ENCODE measurements around the gene CELSR3. TPM values are rescaled to one million over a fixed set of nuclear protein-coding genes. Genes with fewer than 3 reads are reported as not detected.

CELSR3 gene
- total and polyA plus RNA-seq, 4 donors: 0.16 to 0.37 (median 0.26) TPM

GRCh38 chr3:48688737-48689075 lies 26.0 kb upstream of the CELSR3 start:
- Histone ChIP-seq H3K27me3 (ENCODE audit: control insufficient read depth in 4 of 4, insufficient read depth in 4 of 4, low read length in 3 of 4) (no peaks in the 10 kb centered on the region), H3K36me3 (ENCODE audit: control insufficient read depth in 4 of 4, insufficient read depth in 3 of 4, low read depth in 1 of 4, low read length in 3 of 4) (peaks cover 15 to 53% (median 48%) of the 10 kb centered on the region in 4 donors), H3K9me3 (ENCODE audit: control insufficient read depth in 4 of 4, low read length in 3 of 4) (no peaks in the 10 kb centered on the region), H3K4me1 (ENCODE audit: control insufficient read depth in 4 of 4, insufficient read depth in 4 of 4, low read length in 3 of 4) (peaks cover 3 to 17% (median 15%) of the 10 kb centered on the region in 4 donors), H3K4me3 (ENCODE audit: low read depth in 1 of 3, low read length in 3 of 3) (no peak overlapping the region), H3K9ac (ENCODE audit: low read depth in 1 of 2, low read length in 2 of 2) (no peak overlapping the region), H3K27ac (ENCODE audit: low read depth in 1 of 2, low read length in 2 of 2) (no peak overlapping the region)
- 99% methylated on average over 3 of the region's 3 CpGs for WGBS
- DNase-seq (ENCODE audit: low spot score): no peak
- TF ChIP-seq EGR1 (IDR thresholded peaks at IDR 0.05; ENCODE audit: low read depth in 2 of 2) (no peak), HNF4G (IDR thresholded peaks at IDR 0.05) (no peak), FOXA1 (IDR thresholded peaks at IDR 0.05) (no peak), RXRA (IDR thresholded peaks at IDR 0.05) (no peak), RAD21 (IDR thresholded peaks at IDR 0.05) (no peak), FOXA2 (IDR thresholded peaks at IDR 0.05) (no peak), SP1 (IDR thresholded peaks at IDR 0.05) (no peak), TAF1 (conservative IDR thresholded peaks at IDR 0.05) (no peak), YY1 (IDR thresholded peaks at IDR 0.05) (no peak), HNF4A (conservative IDR thresholded peaks at IDR 0.05) (no peak), NR2F2 (IDR thresholded peaks at IDR 0.05) (no peak)
- TF ChIP-seq, protein P1, sequence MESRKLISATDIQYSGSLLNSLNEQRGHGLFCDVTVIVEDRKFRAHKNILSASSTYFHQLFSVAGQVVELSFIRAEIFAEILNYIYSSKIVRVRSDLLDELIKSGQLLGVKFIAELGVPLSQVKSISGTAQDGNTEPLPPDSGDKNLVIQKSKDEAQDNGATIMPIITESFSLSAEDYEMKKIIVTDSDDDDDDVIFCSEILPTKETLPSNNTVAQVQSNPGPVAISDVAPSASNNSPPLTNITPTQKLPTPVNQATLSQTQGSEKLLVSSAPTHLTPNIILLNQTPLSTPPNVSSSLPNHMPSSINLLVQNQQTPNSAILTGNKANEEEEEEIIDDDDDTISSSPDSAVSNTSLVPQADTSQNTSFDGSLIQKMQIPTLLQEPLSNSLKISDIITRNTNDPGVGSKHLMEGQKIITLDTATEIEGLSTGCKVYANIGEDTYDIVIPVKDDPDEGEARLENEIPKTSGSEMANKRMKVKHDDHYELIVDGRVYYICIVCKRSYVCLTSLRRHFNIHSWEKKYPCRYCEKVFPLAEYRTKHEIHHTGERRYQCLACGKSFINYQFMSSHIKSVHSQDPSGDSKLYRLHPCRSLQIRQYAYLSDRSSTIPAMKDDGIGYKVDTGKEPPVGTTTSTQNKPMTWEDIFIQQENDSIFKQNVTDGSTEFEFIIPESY (IDR thresholded peaks at IDR 0.05): no peak
- TF ChIP-seq, protein P2, sequence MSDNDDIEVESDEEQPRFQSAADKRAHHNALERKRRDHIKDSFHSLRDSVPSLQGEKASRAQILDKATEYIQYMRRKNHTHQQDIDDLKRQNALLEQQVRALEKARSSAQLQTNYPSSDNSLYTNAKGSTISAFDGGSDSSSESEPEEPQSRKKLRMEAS (IDR thresholded peaks at IDR 0.05): no peak
- TF ChIP-seq, protein P3, sequence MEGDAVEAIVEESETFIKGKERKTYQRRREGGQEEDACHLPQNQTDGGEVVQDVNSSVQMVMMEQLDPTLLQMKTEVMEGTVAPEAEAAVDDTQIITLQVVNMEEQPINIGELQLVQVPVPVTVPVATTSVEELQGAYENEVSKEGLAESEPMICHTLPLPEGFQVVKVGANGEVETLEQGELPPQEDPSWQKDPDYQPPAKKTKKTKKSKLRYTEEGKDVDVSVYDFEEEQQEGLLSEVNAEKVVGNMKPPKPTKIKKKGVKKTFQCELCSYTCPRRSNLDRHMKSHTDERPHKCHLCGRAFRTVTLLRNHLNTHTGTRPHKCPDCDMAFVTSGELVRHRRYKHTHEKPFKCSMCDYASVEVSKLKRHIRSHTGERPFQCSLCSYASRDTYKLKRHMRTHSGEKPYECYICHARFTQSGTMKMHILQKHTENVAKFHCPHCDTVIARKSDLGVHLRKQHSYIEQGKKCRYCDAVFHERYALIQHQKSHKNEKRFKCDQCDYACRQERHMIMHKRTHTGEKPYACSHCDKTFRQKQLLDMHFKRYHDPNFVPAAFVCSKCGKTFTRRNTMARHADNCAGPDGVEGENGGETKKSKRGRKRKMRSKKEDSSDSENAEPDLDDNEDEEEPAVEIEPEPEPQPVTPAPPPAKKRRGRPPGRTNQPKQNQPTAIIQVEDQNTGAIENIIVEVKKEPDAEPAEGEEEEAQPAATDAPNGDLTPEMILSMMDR (IDR thresholded peaks at IDR 0.05; ENCODE audit: low read depth, low read length, missing input control): no peak
- TF ChIP-seq, protein P4, sequence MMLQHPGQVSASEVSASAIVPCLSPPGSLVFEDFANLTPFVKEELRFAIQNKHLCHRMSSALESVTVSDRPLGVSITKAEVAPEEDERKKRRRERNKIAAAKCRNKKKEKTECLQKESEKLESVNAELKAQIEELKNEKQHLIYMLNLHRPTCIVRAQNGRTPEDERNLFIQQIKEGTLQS (IDR thresholded peaks at IDR 0.05): no peak

- H3K4me3 ChIP-seq (ENCODE audit: low read depth in 1 of 3, low read length in 3 of 3): no peak overlapping the region
- 93% methylated on average over 18 of the region's 18 CpGs for WGBS
- H3K4me1 ChIP-seq (ENCODE audit: control insufficient read depth in 4 of 4, insufficient read depth in 4 of 4, low read length in 3 of 4): peaks cover 3 to 22% (median 20%) of the 10 kb centered on the region in 4 donors
- no peaks in the 10 kb centered on the region for H3K9me3 ChIP-seq (ENCODE audit: control insufficient read depth in 4 of 4, low read length in 3 of 4)
- peaks cover 12 to 47% (median 43%) of the 10 kb centered on the region in 4 donors for H3K36me3 ChIP-seq (ENCODE audit: control insufficient read depth in 4 of 4, insufficient read depth in 3 of 4, low read depth in 1 of 4, low read length in 3 of 4)
- DNase-seq (ENCODE audit: low spot score): no peak
- H3K27ac ChIP-seq (ENCODE audit: low read depth in 1 of 2, low read length in 2 of 2): no peak overlapping the region
- no peak overlapping the region for H3K9ac ChIP-seq (ENCODE audit: low read depth in 1 of 2, low read length in 2 of 2)
- H3K27me3 ChIP-seq (ENCODE audit: control insufficient read depth in 4 of 4, insufficient read depth in 4 of 4, low read length in 3 of 4): no peaks in the 10 kb centered on the region
- TF ChIP-seq FOXA2 (IDR thresholded peaks at IDR 0.05) (no peak), YY1 (IDR thresholded peaks at IDR 0.05) (no peak), HNF4G (IDR thresholded peaks at IDR 0.05) (no peak), TAF1 (conservative IDR thresholded peaks at IDR 0.05) (no peak), RAD21 (IDR thresholded peaks at IDR 0.05) (no peak), SP1 (IDR thresholded peaks at IDR 0.05) (no peak), EGR1 (IDR thresholded peaks at IDR 0.05; ENCODE audit: low read depth in 2 of 2) (no peak), JUND (IDR thresholded peaks at IDR 0.05) (no peak), HNF4A (conservative IDR thresholded peaks at IDR 0.05) (no peak), RXRA (IDR thresholded peaks at IDR 0.05) (no peak)
- TF ChIP-seq, protein P3 (IDR thresholded peaks at IDR 0.05; ENCODE audit: low read depth, low read length, missing input control): no peak
- TF ChIP-seq, protein P4 (IDR thresholded peaks at IDR 0.05): no peak
- TF ChIP-seq, protein P2 (IDR thresholded peaks at IDR 0.05): no peak
- TF ChIP-seq, protein P5, sequence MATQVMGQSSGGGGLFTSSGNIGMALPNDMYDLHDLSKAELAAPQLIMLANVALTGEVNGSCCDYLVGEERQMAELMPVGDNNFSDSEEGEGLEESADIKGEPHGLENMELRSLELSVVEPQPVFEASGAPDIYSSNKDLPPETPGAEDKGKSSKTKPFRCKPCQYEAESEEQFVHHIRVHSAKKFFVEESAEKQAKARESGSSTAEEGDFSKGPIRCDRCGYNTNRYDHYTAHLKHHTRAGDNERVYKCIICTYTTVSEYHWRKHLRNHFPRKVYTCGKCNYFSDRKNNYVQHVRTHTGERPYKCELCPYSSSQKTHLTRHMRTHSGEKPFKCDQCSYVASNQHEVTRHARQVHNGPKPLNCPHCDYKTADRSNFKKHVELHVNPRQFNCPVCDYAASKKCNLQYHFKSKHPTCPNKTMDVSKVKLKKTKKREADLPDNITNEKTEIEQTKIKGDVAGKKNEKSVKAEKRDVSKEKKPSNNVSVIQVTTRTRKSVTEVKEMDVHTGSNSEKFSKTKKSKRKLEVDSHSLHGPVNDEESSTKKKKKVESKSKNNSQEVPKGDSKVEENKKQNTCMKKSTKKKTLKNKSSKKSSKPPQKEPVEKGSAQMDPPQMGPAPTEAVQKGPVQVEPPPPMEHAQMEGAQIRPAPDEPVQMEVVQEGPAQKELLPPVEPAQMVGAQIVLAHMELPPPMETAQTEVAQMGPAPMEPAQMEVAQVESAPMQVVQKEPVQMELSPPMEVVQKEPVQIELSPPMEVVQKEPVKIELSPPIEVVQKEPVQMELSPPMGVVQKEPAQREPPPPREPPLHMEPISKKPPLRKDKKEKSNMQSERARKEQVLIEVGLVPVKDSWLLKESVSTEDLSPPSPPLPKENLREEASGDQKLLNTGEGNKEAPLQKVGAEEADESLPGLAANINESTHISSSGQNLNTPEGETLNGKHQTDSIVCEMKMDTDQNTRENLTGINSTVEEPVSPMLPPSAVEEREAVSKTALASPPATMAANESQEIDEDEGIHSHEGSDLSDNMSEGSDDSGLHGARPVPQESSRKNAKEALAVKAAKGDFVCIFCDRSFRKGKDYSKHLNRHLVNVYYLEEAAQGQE (IDR thresholded peaks at IDR 0.05): no peak
- TF ChIP-seq, protein P1 (IDR thresholded peaks at IDR 0.05): no peak
Observed at GRCh38 chr3:48688032-48688736, 25.5 kb upstream of the CELSR3 start.
